Measurements from ENCODE around the gene KRTAP6-2.

DNA sequence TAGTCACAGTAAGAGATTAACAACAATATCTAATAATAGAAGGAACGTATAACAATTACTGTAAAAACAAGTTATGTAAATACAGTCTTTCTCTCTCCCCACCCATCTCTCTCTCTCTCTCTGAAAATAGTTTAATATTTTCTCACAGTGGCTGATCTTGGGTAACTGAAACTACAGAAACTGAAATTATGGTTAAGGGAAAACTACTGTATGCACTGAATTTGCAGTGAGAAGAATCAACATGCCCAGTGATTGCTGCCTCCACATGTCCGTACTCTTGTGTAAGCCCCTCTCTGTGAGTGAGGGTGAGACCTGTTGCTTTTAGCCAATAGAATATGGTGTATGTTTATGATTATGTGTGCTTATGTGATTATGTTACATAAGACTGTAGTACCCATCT lies 13.4 kb upstream of the KRTAP6-2 start:
- TF ChIP-seq, protein P1, sequence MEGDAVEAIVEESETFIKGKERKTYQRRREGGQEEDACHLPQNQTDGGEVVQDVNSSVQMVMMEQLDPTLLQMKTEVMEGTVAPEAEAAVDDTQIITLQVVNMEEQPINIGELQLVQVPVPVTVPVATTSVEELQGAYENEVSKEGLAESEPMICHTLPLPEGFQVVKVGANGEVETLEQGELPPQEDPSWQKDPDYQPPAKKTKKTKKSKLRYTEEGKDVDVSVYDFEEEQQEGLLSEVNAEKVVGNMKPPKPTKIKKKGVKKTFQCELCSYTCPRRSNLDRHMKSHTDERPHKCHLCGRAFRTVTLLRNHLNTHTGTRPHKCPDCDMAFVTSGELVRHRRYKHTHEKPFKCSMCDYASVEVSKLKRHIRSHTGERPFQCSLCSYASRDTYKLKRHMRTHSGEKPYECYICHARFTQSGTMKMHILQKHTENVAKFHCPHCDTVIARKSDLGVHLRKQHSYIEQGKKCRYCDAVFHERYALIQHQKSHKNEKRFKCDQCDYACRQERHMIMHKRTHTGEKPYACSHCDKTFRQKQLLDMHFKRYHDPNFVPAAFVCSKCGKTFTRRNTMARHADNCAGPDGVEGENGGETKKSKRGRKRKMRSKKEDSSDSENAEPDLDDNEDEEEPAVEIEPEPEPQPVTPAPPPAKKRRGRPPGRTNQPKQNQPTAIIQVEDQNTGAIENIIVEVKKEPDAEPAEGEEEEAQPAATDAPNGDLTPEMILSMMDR (IDR thresholded peaks at IDR 0.05), result no peak
- TF ChIP-seq POLR2A (IDR thresholded peaks at IDR 0.05), result no peak

Measured in thyroid gland (tissue), 4 donors.